Gastroesophageal sphincter (tissue), 4 donors: Measurements from ENCODE around the gene BAD. TPM values are rescaled to one million over a fixed set of nuclear protein-coding genes. Genes with fewer than 3 reads are reported as not detected.

Experiments
- ATAC-seq: fragments of 150-250 bp; one replicate; pipeline ENCODE4 v1.9.1; 2016; ENCODE audit warnings: mild to moderate bottlenecking, moderate library complexity
- H3K27ac ChIP-seq, 4 donors: fragments of 200-600 bp; sonication (generic) in 3 of 4; 1 replicate in 3 of 4; 2 replicates in 1 of 4; pipeline ENCODE4 v1.5.1; 2016 to 2019
- H3K27me3 ChIP-seq: fragments of 200-600 bp; sonication (generic); one replicate; pipeline ENCODE4 v1.5.1; 2019
- H3K36me3 ChIP-seq, 2 donors: fragments of 200-600 bp; sonication (generic); one replicate each; pipeline ENCODE4 v1.5.1; 2019; ENCODE audit warnings: control low read depth in 1 of 2
- H3K4me1 ChIP-seq, 3 donors: fragments of 200-600 bp; sonication (generic); 1 replicate in 2 of 3; 2 replicates in 1 of 3; pipeline ENCODE4 v1.5.1; 2016 to 2019; ENCODE audit warnings: control low read depth in 2 of 3
- H3K4me3 ChIP-seq, 2 donors: fragments of 200-600 bp; sonication (generic); one replicate each; pipeline ENCODE4 v1.5.1; 2019; ENCODE audit warnings: mild to moderate bottlenecking in 1 of 2, moderate library complexity in 1 of 2
- H3K9me3 ChIP-seq, 3 donors: fragments of 200-600 bp; sonication (generic); one replicate each; pipeline ENCODE4 v1.5.1; 2017 to 2019; ENCODE audit warnings: control low read depth in 2 of 3
- CTCF ChIP-seq, 4 experiments: fragments of 200-600 bp in 2 of 4; fragments of 450-650 bp in 2 of 4; sonication (generic) in 1 of 4; IDR thresholded peaks; one replicate each; pipeline ENCODE4 v1.5.1; 2017 to 2019; ENCODE audit warnings: antibody characterized with exemption in 4 of 4, mild to moderate bottlenecking in 2 of 4, moderate library complexity in 2 of 4
- EP300 ChIP-seq: sonication (generic); formaldehyde crosslinking; IDR thresholded peaks from one replicate; pipeline ENCODE4 v1.6.1; 2017; ENCODE audit warnings: antibody characterized with exemption, mild to moderate bottlenecking
- POLR2A ChIP-seq, 2 donors: fragments of 450-650 bp; IDR thresholded peaks; one replicate each; pipeline ENCODE4 v1.6.1; 2017; ENCODE audit warnings: antibody characterized with exemption in 2 of 2, mild to moderate bottlenecking in 2 of 2, moderate library complexity in 1 of 2
- POLR2AphosphoS5 ChIP-seq: sonication (generic); formaldehyde crosslinking; IDR thresholded peaks from one replicate; pipeline ENCODE4 v1.6.1; 2017; ENCODE audit warnings: antibody characterized with exemption
- WGBS, 2 donors: methylation state at CpG; one replicate each; pipeline ENCODE4 v1.1.5; 2018; ENCODE audit warnings: low coverage in 1 of 2; 5-methylcytosine and 5-hydroxymethylcytosine counted together
- total RNA-seq, 4 donors: library from RNA; depleted of rRNA; stranded (reverse); fragments of >200 nt; gene quantifications; one replicate each; pipeline ENCODE4 v1.1.0, GENCODE V29; 2016

BAD gene
- total RNA-seq, 4 donors from 2014 or later = 97.1 to 156 (median 135) TPM

GRCh38 chr11:64283092-64283491 lies 1.4 kb downstream of the BAD start:
- peak overlapping the region in 1 of 4 donors; percentile 95 for H3K27ac ChIP-seq
- 74 to 100% methylated on average over 1 to 3 of the region's 3 CpGs for WGBS, 2 donors
- TF ChIP-seq CTCF (IDR thresholded peaks at IDR 0.05) (no peak), POLR2A (IDR thresholded peaks at IDR 0.05) (no peak), EP300 (no peak), POLR2AphosphoS5 (no peak)
- H3K27me3 ChIP-seq = no peaks in the 10 kb centered on the region
- peak overlapping the region in 1 of 2 donors; percentile 72 for H3K4me3 ChIP-seq
- H3K36me3 ChIP-seq = peaks cover 0 to 46% of the 10 kb centered on the region in 2 donors
- no peaks in the 10 kb centered on the region for H3K9me3 ChIP-seq
- H3K4me1 ChIP-seq = peaks cover 0 to 54% (median 22%) of the 10 kb centered on the region in 3 donors
- no peak for ATAC-seq

- Histone ChIP-seq H3K9me3 (no peaks in the 10 kb centered on the region), H3K27ac (no peak overlapping the region), H3K4me3 (no peak overlapping the region), H3K36me3 (peaks cover 0 to 48% of the 10 kb centered on the region in 2 donors), H3K4me1 (peaks cover 0 to 47% (median 22%) of the 10 kb centered on the region in 3 donors), H3K27me3 (no peaks in the 10 kb centered on the region)
- WGBS, 2 donors = 89 to 100% methylated on average over 6 to 15 of the region's 22 CpGs
- TF ChIP-seq EP300 (no peak), CTCF (IDR thresholded peaks at IDR 0.05) (no peak), POLR2A (IDR thresholded peaks at IDR 0.05) (no peak), POLR2AphosphoS5 (no peak)
- ATAC-seq = no peak
These were observed 2.3 kb downstream of the BAD start for GRCh38 chr11:64281957-64282770.

GRCh38 chr11:64278576-64279190 lies 5.8 kb downstream of the BAD start:
- no peak for ATAC-seq
- peaks cover 0 to 72% of the 10 kb centered on the region in 2 donors for H3K36me3 ChIP-seq

GRCh38 chr11:64276653-64277431 lies 7.6 kb downstream of the BAD start:
- peaks cover 0 to 62% of the 10 kb centered on the region in 2 donors for H3K36me3 ChIP-seq
- no peaks in the 10 kb centered on the region for H3K9me3 ChIP-seq
- no peak overlapping the region for H3K4me3 ChIP-seq
- no peak for ATAC-seq
- H3K27me3 ChIP-seq = no peaks in the 10 kb centered on the region
- WGBS, 2 donors = 80% methylated on average over 7 of the region's 17 CpGs; no CpG with 5 or more reads in 1 of the 2 donors
- H3K4me1 ChIP-seq = peaks cover 0 to 18% (median 3%) of the 10 kb centered on the region in 3 donors
- peak overlapping the region in 1 of 4 donors; percentile 15 for H3K27ac ChIP-seq
- TF ChIP-seq POLR2A (IDR thresholded peaks at IDR 0.05) (no peak), POLR2AphosphoS5 (no peak), CTCF (IDR thresholded peaks at IDR 0.05) (no peak)

More at GRCh38 chr11:64278576-64279190, 5.8 kb downstream of the BAD start:
- Histone ChIP-seq H3K27me3 (no peaks in the 10 kb centered on the region), H3K9me3 (no peaks in the 10 kb centered on the region), H3K4me3 (no peak overlapping the region), H3K4me1 (peaks cover 0 to 26% (median 7%) of the 10 kb centered on the region in 3 donors), H3K27ac (no peak overlapping the region)
- WGBS, 2 donors = 51 to 90% methylated on average over 3 to 6 of the region's 8 CpGs
- TF ChIP-seq POLR2A (IDR thresholded peaks at IDR 0.05) = no peak
- no peak for TF ChIP-seq CTCF (IDR thresholded peaks at IDR 0.05)
- TF ChIP-seq EP300 = no peak
- no peak for TF ChIP-seq POLR2AphosphoS5
